AG09319 (cell line): Measurements from ENCODE around the gene NBL1.

ENCODE experiments used
- DNase-seq: peaks from one replicate; pipeline ENCODE4 v3.0.0-alpha.2; 2010; ENCODE audit warnings: low read depth; ENCODE audit errors: extremely low read depth
- CTCF ChIP-seq: IDR thresholded peaks from 2 replicates; pipeline ENCODE4 v1.5.1; 2011; ENCODE audit warnings: low read depth, mild to moderate bottlenecking, inconsistent platforms, low read length, moderate library complexity

The NBL1 gene

GRCh38 chr1:19685994-19686393 lies 41.9 kb downstream of the NBL1 start:
- no peak for DNase-seq
- TF ChIP-seq CTCF = no peak

GRCh38 chr1:19687414-19687813 lies 43.3 kb downstream of the NBL1 start:
- DNase-seq = no peak
- TF ChIP-seq CTCF = no peak

- no peak for TF ChIP-seq CTCF
- no peak for DNase-seq
These were observed 44.1 kb downstream of the NBL1 start for GRCh38 chr1:19688041-19688842.

GRCh38 chr1:19689085-19689757 lies 45.1 kb downstream of the NBL1 start:
- DNase-seq = no peak
- TF ChIP-seq CTCF = no peak

- no peak for DNase-seq
- TF ChIP-seq CTCF = no peak
These were observed 45.7 kb downstream of the NBL1 start for GRCh38 chr1:19689856-19690255.

- no peak for TF ChIP-seq CTCF
These were observed 46.2 kb downstream of the NBL1 start for GRCh38 chr1:19690342-19690741.

GRCh38 chr1:19694298-19694697 lies 50.2 kb downstream of the NBL1 start:
- DNase-seq = no peak
- TF ChIP-seq CTCF = no peak

More at GRCh38 chr1:19690342-19690741, 46.2 kb downstream of the NBL1 start:
- DNase-seq = no peak
